Keratinocyte (primary cell): Measurements from ENCODE around the gene LMOD1. TPM values are rescaled to one million over a fixed set of nuclear protein-coding genes. Genes with fewer than 3 reads are reported as not detected.

Experiments used
- DNase-seq: peaks from one replicate; pipeline ENCODE4 v3.0.0-alpha.2; 2011; ENCODE audit warnings: low read depth, missing footprints, low spot score
- FAIRE-seq: peaks from 2 replicates; lab custom pipeline; 2011; peaks lifted over from hg19 to GRCh38; lab: Jason Lieb, UNC
- H2AFZ ChIP-seq: 2 replicates; pipeline ENCODE4 v1.6.0; 2012; ENCODE audit warnings: low read length, control low read depth, inconsistent platforms; ENCODE audit not compliant: control insufficient read depth
- H3K27ac ChIP-seq: 2 replicates; pipeline ENCODE4 v1.5.1; 2011; ENCODE audit warnings: low read length; ENCODE audit not compliant: control insufficient read depth, insufficient read depth
- H3K27me3 ChIP-seq: 3 replicates; pipeline ENCODE4 v1.6.0; 2011; ENCODE audit warnings: low read length; ENCODE audit not compliant: control insufficient read depth, insufficient read depth; ENCODE audit errors: extremely low read depth
- H3K36me3 ChIP-seq, 2 experiments: 2 replicates in 1 of 2; 3 replicates in 1 of 2; pipeline ENCODE4 v1.5.1; 2011; ENCODE audit warnings: low read length in 2 of 2, mild to moderate bottlenecking in 1 of 2; ENCODE audit not compliant: control insufficient read depth in 2 of 2, insufficient read depth in 2 of 2; ENCODE audit errors: extremely low read depth in 1 of 2
- H3K4me1 ChIP-seq: 3 replicates; pipeline ENCODE4 v1.5.1; 2011; ENCODE audit warnings: low read length; ENCODE audit not compliant: control insufficient read depth, insufficient read depth; ENCODE audit errors: extremely low read depth
- H3K4me2 ChIP-seq: 3 replicates; pipeline ENCODE4 v1.6.0; 2011; ENCODE audit warnings: low read depth, low read length; ENCODE audit not compliant: control insufficient read depth, insufficient read depth; ENCODE audit errors: extremely low read depth
- H3K4me3 ChIP-seq, 3 experiments: fragments of 200-600 bp in 1 of 3; sonication (generic) in 1 of 3; 2 replicates in 2 of 3; 3 replicates in 1 of 3; pipeline ENCODE4 v1.5.1; 2011 to 2016; ENCODE audit warnings: low read length in 3 of 3, mild to moderate bottlenecking in 3 of 3, control low read depth in 2 of 3, inconsistent platforms in 1 of 3, low read depth in 1 of 3, mixed read lengths in 1 of 3, mixed run types in 1 of 3, moderate library complexity in 1 of 3; ENCODE audit not compliant: control insufficient read depth in 2 of 3, insufficient read depth in 2 of 3; ENCODE audit errors: extremely low read depth in 1 of 3
- H3K79me2 ChIP-seq: 2 replicates; pipeline ENCODE4 v1.6.0; 2012; ENCODE audit warnings: low read length; ENCODE audit not compliant: control insufficient read depth, insufficient read depth
- H3K9ac ChIP-seq: 3 replicates; pipeline ENCODE4 v1.6.0; 2011; ENCODE audit warnings: low read length; ENCODE audit not compliant: control insufficient read depth, insufficient read depth; ENCODE audit errors: extremely low read depth
- H3K9me1 ChIP-seq: 3 replicates; pipeline ENCODE4 v1.6.0; 2011; ENCODE audit warnings: low read length; ENCODE audit not compliant: control insufficient read depth, insufficient read depth; ENCODE audit errors: extremely low read depth
- H3K9me3 ChIP-seq: 2 replicates; pipeline ENCODE4 v1.5.1; 2012; ENCODE audit warnings: low read depth, low read length; ENCODE audit not compliant: control insufficient read depth
- H4K20me1 ChIP-seq: 3 replicates; pipeline ENCODE4 v1.6.0; 2011; ENCODE audit warnings: low read length; ENCODE audit not compliant: control insufficient read depth, insufficient read depth; ENCODE audit errors: extremely low read depth
- CTCF ChIP-seq, 3 experiments: IDR thresholded peaks in 1 of 3; conservative IDR thresholded peaks in 1 of 3; optimal IDR thresholded peaks in 1 of 3; 2 replicates in 2 of 3; 3 replicates in 1 of 3; pipeline versions ENCODE3 to v1.5.1; 2011; ENCODE audit warnings: low read length in 3 of 3, mild to moderate bottlenecking in 3 of 3, moderate library complexity in 2 of 3, control low read depth in 1 of 3, inconsistent platforms in 1 of 3; ENCODE audit not compliant: insufficient read depth in 2 of 3; ENCODE audit errors: extremely low read depth in 1 of 3
- EZH2 ChIP-seq: IDR thresholded peaks from one replicate; pipeline ENCODE4 v1.6.1; 2012; ENCODE audit warnings: inconsistent platforms, mild to moderate bottlenecking, low read length, moderate library complexity
- dilution Hi-C: fragments of 300-500 bp; cut with MboI; formaldehyde crosslinking; loops from one replicate; pipeline ENCODE4 v1.7.0; 2020; ENCODE audit warnings: low sequenced_read_pairs; ENCODE audit not compliant: extremely low pct_ligation_motif_present
- polyA plus RNA-seq, 5 experiments: library from polyadenylated mRNA; depleted of rRNA in 3 of 5; stranded (reverse) in 3 of 5; stranded (forward) in 1 of 5; unstranded in 1 of 5; fragments of >200 nt; gene quantifications; 1 replicate in 1 of 5; 2 replicates in 3 of 5; 3 replicates in 1 of 5; pipeline versions ENCODE4 v1.2.1 to v1.2.3, GENCODE V29; 2011 to 2012; ENCODE audit warnings: missing spikeins in 2 of 5, low read depth in 1 of 5, low replicate concordance in 1 of 5

The LMOD1 gene
- polyA plus RNA-seq, 1 donor (not counting 4 experiments of a cell fraction or from before 2014, with no cell fraction given), result not detected

GRCh38 chr1:201983380-201983805 is 37.0 kb upstream of the LMOD1 start:
- H3K9ac ChIP-seq, result peak overlapping the region; percentile 80
- no peaks in the 10 kb centered on the region for H3K27me3 ChIP-seq
- H3K4me3 ChIP-seq, result peak overlapping the region; percentile 86 to 95 (median 90)
- no peak for DNase-seq
- H3K27ac ChIP-seq, result peak overlapping the region; percentile 81
- dilution Hi-C loops, result no loop called here
- H4K20me1 ChIP-seq, result no peaks in the 10 kb centered on the region
- FAIRE-seq, result peak; percentile 61
- no peaks in the 10 kb centered on the region for H3K9me1 ChIP-seq
- H3K4me2 ChIP-seq, result peak overlapping the region; percentile 96
- H2AFZ ChIP-seq, result peak overlapping the region; percentile 95
- TF ChIP-seq CTCF (optimal IDR thresholded peaks at IDR 0.05 in 1 of 3, IDR thresholded peaks at IDR 0.05 in 1 of 3, conservative IDR thresholded peaks at IDR 0.05 in 1 of 3; ENCODE audit: extremely low read depth in 1 of 3, insufficient read depth in 2 of 3, low read length in 3 of 3), result no peak
- no peak for TF ChIP-seq EZH2
- no peaks in the 10 kb centered on the region for H3K36me3 ChIP-seq
- no peaks in the 10 kb centered on the region for H3K9me3 ChIP-seq
- peaks cover 37% of the 10 kb centered on the region for H3K4me1 ChIP-seq
- H3K79me2 ChIP-seq, result peaks cover 35% of the 10 kb centered on the region

DNA sequence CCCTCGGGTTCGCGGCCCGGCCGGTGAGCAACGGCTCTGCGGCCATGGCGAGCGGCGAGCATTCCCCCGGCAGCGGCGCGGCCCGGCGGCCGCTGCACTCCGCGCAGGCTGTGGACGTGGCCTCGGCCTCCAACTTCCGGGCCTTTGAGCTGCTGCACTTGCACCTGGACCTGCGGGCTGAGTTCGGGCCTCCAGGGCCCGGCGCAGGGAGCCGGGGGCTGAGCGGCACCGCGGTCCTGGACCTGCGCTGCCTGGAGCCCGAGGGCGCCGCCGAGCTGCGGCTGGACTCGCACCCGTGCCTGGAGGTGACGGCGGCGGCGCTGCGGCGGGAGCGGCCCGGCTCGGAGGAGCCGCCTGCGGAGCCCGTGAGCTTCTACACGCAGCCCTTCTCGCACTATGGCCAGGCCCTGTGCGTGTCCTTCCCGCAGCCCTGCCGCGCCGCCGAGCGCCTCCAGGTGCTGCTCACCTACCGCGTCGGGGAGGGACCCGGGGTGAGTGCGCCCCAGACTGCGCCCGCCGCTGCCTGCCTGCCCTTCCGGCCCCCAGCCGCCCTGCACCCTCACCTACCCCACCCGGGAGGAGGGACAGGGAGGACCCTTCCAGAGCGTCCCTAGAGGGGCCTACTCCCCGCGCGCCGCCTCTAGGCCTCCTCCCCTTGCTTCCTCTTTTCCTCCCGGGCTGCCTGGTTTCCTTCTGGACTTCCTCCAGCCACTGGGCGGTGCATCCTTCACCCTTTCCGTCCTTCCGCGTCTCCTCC is 36.5 kb upstream of the LMOD1 start, which contains the start of gene RNPEP:
RNPEP (plus strand) TSS at position 26 of the 757 bp plus-strand sequence; CDS start at position 45, 19 bp downstream.
- no peaks in the 10 kb centered on the region for H4K20me1 ChIP-seq
- H3K9me1 ChIP-seq, result no peaks in the 10 kb centered on the region
- H3K27me3 ChIP-seq, result no peaks in the 10 kb centered on the region
- dilution Hi-C loops, result no loop called here
- H3K27ac ChIP-seq, result peak within 1 kb of the TSS; percentile 81
- no peaks in the 10 kb centered on the region for H3K36me3 ChIP-seq
- H3K79me2 ChIP-seq, result peaks cover 32% of the 10 kb centered on the region
- no peaks in the 10 kb centered on the region for H3K9me3 ChIP-seq
- peak within 1 kb of the TSS; percentile 95 for H2AFZ ChIP-seq
- H3K9ac ChIP-seq, result peak within 1 kb of the TSS; percentile 80
- peak within 1 kb of the TSS; percentile 86 to 95 (median 90) for H3K4me3 ChIP-seq
- H3K4me2 ChIP-seq, result peak within 1 kb of the TSS; percentile 96
- TF ChIP-seq CTCF (optimal IDR thresholded peaks at IDR 0.05 in 1 of 3, IDR thresholded peaks at IDR 0.05 in 1 of 3, conservative IDR thresholded peaks at IDR 0.05 in 1 of 3; ENCODE audit: extremely low read depth in 1 of 3, insufficient read depth in 2 of 3, low read length in 3 of 3) (peak in 2 of 3 experiments; percentile 16 to 38), EZH2 (no peak)
- no peak for DNase-seq
- no peak for FAIRE-seq
- peaks cover 37% of the 10 kb centered on the region for H3K4me1 ChIP-seq
